A673 (cell line): Measurements from ENCODE around the gene EBF4. TPM values are rescaled to one million over a fixed set of nuclear protein-coding genes. Genes with fewer than 3 reads are reported as not detected.

Source experiments
- BruUV-seq: library from RNA; stranded (reverse); fragments of 400-500 nt; replicated peaks from 2 replicates; lab custom pipeline; 2021; lab: Mats Ljungman, UMichigan
- CTCF ChIA-PET: fragments of 300-600 bp; sonication (Branson Sonifier 250); formaldehyde crosslinking; loops from one replicate; lab custom pipeline; 2022; ENCODE audit warnings: antibody characterized with exemption; lab: Charles Lee
- POLR2A ChIA-PET: fragments of 300-600 bp; sonication (Branson Sonifier 250); formaldehyde crosslinking; loops from one replicate; lab custom pipeline; 2022; ENCODE audit warnings: antibody characterized with exemption; ENCODE audit not compliant: low non-redundant PET; lab: Charles Lee
- DNase-seq: peaks from one replicate; pipeline ENCODE4 v3.0.0-alpha.2; 2015; ENCODE audit warnings: low spot score
- H3K27ac ChIP-seq: fragments of 200-600 bp; sonication (generic); 2 replicates; pipeline ENCODE4 v1.5.1; 2016; ENCODE audit warnings: mixed run types, low read depth, mild to moderate bottlenecking, mixed read lengths, antibody characterized with exemption, low read length; ENCODE audit not compliant: poor library complexity, severe bottlenecking
- H3K27me3 ChIP-seq: fragments of 200-600 bp; sonication (generic); replicated peaks from 2 replicates; pipeline ENCODE4 v1.6.1; 2017; ENCODE audit warnings: mixed run types, low read depth, mild to moderate bottlenecking, mixed read lengths, antibody characterized with exemption, low read length; ENCODE audit not compliant: insufficient read depth, poor library complexity
- H3K36me3 ChIP-seq: fragments of 200-600 bp; sonication (generic); 2 replicates; pipeline ENCODE4 v1.6.1; 2016; ENCODE audit warnings: mixed run types, mild to moderate bottlenecking, mixed read lengths, antibody characterized with exemption, low read length; ENCODE audit not compliant: insufficient read depth, poor library complexity, severe bottlenecking
- H3K4me1 ChIP-seq: fragments of 200-600 bp; sonication (generic); 2 replicates; pipeline ENCODE4 v1.6.1; 2017; ENCODE audit warnings: mixed run types, mild to moderate bottlenecking, mixed read lengths, antibody characterized with exemption, low read length; ENCODE audit not compliant: insufficient read depth, poor library complexity, severe bottlenecking
- H3K4me3 ChIP-seq: fragments of 200-600 bp; sonication (generic); 2 replicates; pipeline ENCODE4 v1.5.1; 2016; ENCODE audit warnings: low read depth, mixed run types, mild to moderate bottlenecking, mixed read lengths, low read length; ENCODE audit not compliant: poor library complexity, severe bottlenecking
- H3K9me3 ChIP-seq: fragments of 200-600 bp; sonication (generic); 2 replicates; pipeline ENCODE4 v1.6.1; 2016; ENCODE audit warnings: mixed run types, low read depth, mild to moderate bottlenecking, mixed read lengths, antibody characterized with exemption, low read length; ENCODE audit not compliant: poor library complexity, severe bottlenecking
- EZH2 ChIP-seq: fragments of 200-600 bp; sonication (generic); IDR thresholded peaks from 2 replicates; pipeline ENCODE4 v1.6.1; 2017; ENCODE audit warnings: borderline replicate concordance, low read depth, mild to moderate bottlenecking, mixed read lengths, antibody characterized with exemption, low read length; ENCODE audit not compliant: poor library complexity, severe bottlenecking
- intact Hi-C: fragments of 100-400 bp; cut with micrococcal nuclease; formaldehyde crosslinking; loops from one replicate; pipeline ENCODE4 v1.10.0; 2022; ENCODE audit not compliant: unreplicated experiment
- total RNA-seq: library from RNA; stranded (reverse); gene quantifications from 2 replicates; pipeline ENCODE4 v1.2.3, GENCODE V29; 2021
- TF ChIP-seq, protein P1 (sequence below): fragments of 300-800, 200-600 bp; sonication (generic); conservative IDR thresholded peaks from 2 replicates; pipeline ENCODE4 v1.5.1; 2017; ENCODE audit warnings: low read depth, mild to moderate bottlenecking, antibody characterized with exemption, low read length, moderate library complexity, mixed read lengths

The EBF4 gene
- total RNA-seq, 1 experiment from 2014 or later: 0.52 TPM

GRCh38 chr20:2651772-2652723 lies 40.5 kb upstream of the EBF4 start, which contains the start of gene NOP56:
NOP56 (plus strand) TSS chr20:2652632; CDS start chr20:2652661, 29 bp downstream.
- BruUV-seq: TSS peak; percentile 82
- Histone ChIP-seq H3K4me3 (peak within 1 kb of the TSS; percentile 100), H3K36me3 (peaks cover 42% of the 10 kb centered on the region), H3K9me3 (no peaks in the 10 kb centered on the region), H3K27me3 (no peaks in the 10 kb centered on the region), H3K4me1 (peaks cover 25% of the 10 kb centered on the region), H3K27ac (peak within 1 kb of the TSS; percentile 90)
- intact Hi-C loops: loop anchor here (2.0 kb wide), 2 partner anchors 127 to 181 kb away; partner anchors contain the start of gene SNRPB
- ChIA-PET POLR2A (interaction anchor here (0.6 to 1.1 kb wide), 3 partner anchors 12 to 509 kb away, joined by 3 to 4 read pairs (median 3); partner anchors contain the start of gene IDH3B), CTCF (interaction anchor here (0.7 kb wide), 1 partner anchor 444 kb away, joined by 3 read pairs; no protein-coding TSS in a partner anchor)
- no peak for TF ChIP-seq EZH2
- TF ChIP-seq, protein P1, sequence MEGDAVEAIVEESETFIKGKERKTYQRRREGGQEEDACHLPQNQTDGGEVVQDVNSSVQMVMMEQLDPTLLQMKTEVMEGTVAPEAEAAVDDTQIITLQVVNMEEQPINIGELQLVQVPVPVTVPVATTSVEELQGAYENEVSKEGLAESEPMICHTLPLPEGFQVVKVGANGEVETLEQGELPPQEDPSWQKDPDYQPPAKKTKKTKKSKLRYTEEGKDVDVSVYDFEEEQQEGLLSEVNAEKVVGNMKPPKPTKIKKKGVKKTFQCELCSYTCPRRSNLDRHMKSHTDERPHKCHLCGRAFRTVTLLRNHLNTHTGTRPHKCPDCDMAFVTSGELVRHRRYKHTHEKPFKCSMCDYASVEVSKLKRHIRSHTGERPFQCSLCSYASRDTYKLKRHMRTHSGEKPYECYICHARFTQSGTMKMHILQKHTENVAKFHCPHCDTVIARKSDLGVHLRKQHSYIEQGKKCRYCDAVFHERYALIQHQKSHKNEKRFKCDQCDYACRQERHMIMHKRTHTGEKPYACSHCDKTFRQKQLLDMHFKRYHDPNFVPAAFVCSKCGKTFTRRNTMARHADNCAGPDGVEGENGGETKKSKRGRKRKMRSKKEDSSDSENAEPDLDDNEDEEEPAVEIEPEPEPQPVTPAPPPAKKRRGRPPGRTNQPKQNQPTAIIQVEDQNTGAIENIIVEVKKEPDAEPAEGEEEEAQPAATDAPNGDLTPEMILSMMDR: no peak
- peak; percentile 97 for DNase-seq

DNA sequence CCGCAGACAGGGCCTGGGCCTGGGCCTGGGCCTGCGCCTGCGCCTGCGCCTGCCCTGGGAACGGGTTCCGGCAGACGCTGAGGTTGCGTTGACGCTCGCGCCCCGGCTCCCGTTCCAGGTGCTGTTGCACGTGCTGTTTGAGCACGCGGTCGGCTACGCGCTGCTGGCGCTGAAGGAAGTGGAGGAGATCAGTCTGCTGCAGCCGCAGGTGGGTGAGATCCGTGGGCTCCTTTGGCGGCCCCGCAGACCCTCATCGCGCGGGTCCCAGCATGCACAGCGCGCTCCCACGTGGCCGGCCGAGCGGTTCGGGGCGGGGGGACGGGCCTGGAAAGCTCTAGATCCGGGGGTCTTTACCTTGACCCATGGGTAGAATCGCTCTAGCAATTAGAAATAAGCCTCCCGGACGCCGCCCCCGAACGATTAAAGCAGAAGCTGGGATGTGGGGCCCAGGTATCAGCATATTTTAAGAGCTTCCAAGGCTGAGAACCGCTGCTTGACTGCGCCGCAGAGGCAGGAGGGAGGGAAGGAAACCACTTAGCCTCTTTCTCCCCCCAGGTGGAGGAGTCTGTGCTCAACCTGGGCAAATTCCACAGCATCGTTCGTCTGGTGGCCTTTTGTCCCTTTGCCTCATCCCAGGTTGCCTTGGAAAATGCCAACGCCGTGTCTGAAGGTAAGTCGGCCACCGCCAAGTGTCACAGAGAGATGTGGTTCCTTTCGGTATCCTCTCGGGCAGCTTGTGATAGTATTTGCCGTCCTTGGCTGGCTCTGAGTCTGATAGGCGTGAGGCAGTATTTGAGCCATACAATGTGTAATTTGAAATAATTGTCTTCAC lies 39.6 kb upstream of the EBF4 start:
- intact Hi-C loops: loop anchor here (2.0 kb wide), 2 partner anchors 128 to 182 kb away; partner anchors contain the start of gene SNRPB
- Histone ChIP-seq H3K27ac (peak overlapping the region; percentile 90), H3K36me3 (peaks cover 51% of the 10 kb centered on the region), H3K9me3 (no peaks in the 10 kb centered on the region), H3K4me1 (peaks cover 25% of the 10 kb centered on the region), H3K4me3 (peak overlapping the region; percentile 100), H3K27me3 (no peaks in the 10 kb centered on the region)
- peak; percentile 60 for DNase-seq
- TSS peak; percentile 50 for BruUV-seq
- ChIA-PET POLR2A (interaction anchor here (1.1 kb wide), 1 partner anchor 11 kb away, joined by 4 read pairs; the partner anchor contains the start of gene IDH3B), CTCF (no interaction called here)
- no peak for TF ChIP-seq EZH2
- TF ChIP-seq, protein P1: no peak
